Panc1 (cell line): Measurements from ENCODE around the gene WSCD1. TPM values are rescaled to one million over a fixed set of nuclear protein-coding genes. Genes with fewer than 3 reads are reported as not detected.

Experiments used
- ATAC-seq: fragments of 200-7000 bp; cut with Tn5 transposase; 2 replicates; pipeline ENCODE4 v1.9.1; 2020; ENCODE audit warnings: mild to moderate bottlenecking, moderate library complexity
- BruUV-seq: library from RNA; stranded (reverse); fragments of 400-500 nt; replicated peaks from 2 replicates; lab custom pipeline; 2021; lab: Mats Ljungman, UMichigan
- CTCF ChIA-PET: fragments of 300-600 bp; sonication (Branson Sonifier 250); formaldehyde crosslinking; loops from one replicate; lab custom pipeline; 2022; ENCODE audit warnings: antibody characterized with exemption; lab: Charles Lee
- POLR2A ChIA-PET: fragments of 300-600 bp; sonication (Branson Sonifier 250); formaldehyde crosslinking; loops from one replicate; lab custom pipeline; 2022; ENCODE audit warnings: antibody characterized with exemption; lab: Charles Lee
- DNase-seq: peaks from one replicate; pipeline ENCODE4 v3.0.0-alpha.2; 2010; ENCODE audit warnings: low read depth, low spot score
- H3K27ac ChIP-seq: 2 replicates; pipeline ENCODE4 v1.5.1; 2011; ENCODE audit warnings: mild to moderate bottlenecking, low read length, inconsistent platforms
- H3K27me3 ChIP-seq: fragments of 200-500 bp; sonication (Bioruptor generic); 2 replicates; pipeline ENCODE4 v1.6.0; 2014; ENCODE audit warnings: low read length, inconsistent platforms; ENCODE audit not compliant: control insufficient read depth, insufficient read depth
- H3K36me3 ChIP-seq: fragments of 200-500 bp; sonication (Bioruptor generic); 2 replicates; pipeline ENCODE4 v1.5.1; 2014; ENCODE audit warnings: inconsistent platforms, mild to moderate bottlenecking, low read length, moderate library complexity; ENCODE audit not compliant: control insufficient read depth, insufficient read depth
- H3K4me1 ChIP-seq: 2 replicates; pipeline ENCODE4 v1.5.1; 2011; ENCODE audit warnings: inconsistent platforms, mild to moderate bottlenecking, low read length, moderate library complexity; ENCODE audit not compliant: control insufficient read depth, insufficient read depth
- H3K4me3 ChIP-seq, 2 experiments: 2 replicates each; pipeline ENCODE4 v1.5.1; 2011 to 2012; ENCODE audit warnings: low read depth in 2 of 2, low read length in 2 of 2, mild to moderate bottlenecking in 2 of 2, inconsistent platforms in 1 of 2, moderate library complexity in 1 of 2
- H3K9me3 ChIP-seq: fragments of 200-500 bp; sonication (Bioruptor generic); 2 replicates; pipeline ENCODE4 v1.5.1; 2014; ENCODE audit warnings: low read depth, mild to moderate bottlenecking, inconsistent platforms, low read length, moderate library complexity; ENCODE audit not compliant: control insufficient read depth, insufficient read depth
- POLR2AphosphoS5 ChIP-seq: IDR thresholded peaks from 2 replicates; pipeline ENCODE4 v1.6.1; 2012; ENCODE audit warnings: mild to moderate bottlenecking, low read depth, low read length, moderate library complexity
- REST ChIP-seq, 2 experiments: IDR thresholded peaks; 2 replicates each; pipeline ENCODE4 v1.6.1; 2011 to 2012; ENCODE audit warnings: low read depth in 2 of 2, control low read depth in 1 of 2, low read length in 1 of 2, mild to moderate bottlenecking in 1 of 2, moderate library complexity in 1 of 2; ENCODE audit not compliant: insufficient read depth in 1 of 2
- SIN3A ChIP-seq: IDR thresholded peaks from 2 replicates; pipeline ENCODE4 v1.6.1; 2012; ENCODE audit warnings: low read depth, mild to moderate bottlenecking, low read length, moderate library complexity, borderline replicate concordance; ENCODE audit not compliant: insufficient read depth
- TCF7L2 ChIP-seq: IDR thresholded peaks from 2 replicates; pipeline ENCODE4 v1.6.1; 2011; ENCODE audit warnings: mild to moderate bottlenecking, low read depth, low read length, inconsistent platforms
- in situ Hi-C: cut with HindIII; loops from 2 replicates; pipeline ENCODE4 v1.10.0; 2016; ENCODE audit warnings: low sequenced_read_pairs, low pct_unique_long_range_greater_than_20kb
- intact Hi-C: fragments of 100-400 bp; cut with micrococcal nuclease; formaldehyde crosslinking; loops from one replicate; pipeline ENCODE4 v1.10.0; 2022; ENCODE audit not compliant: unreplicated experiment
- total RNA-seq: library from RNA; stranded (reverse); gene quantifications from one replicate; pipeline ENCODE4 v1.2.1, GENCODE V29; 2021; ENCODE audit not compliant: unreplicated experiment
- TF ChIP-seq, protein P1 (sequence below): fragments of 450-650 bp; IDR thresholded peaks from 2 replicates; pipeline ENCODE4 v1.5.1; 2017; ENCODE audit warnings: mild to moderate bottlenecking

The WSCD1 gene
- total RNA-seq, 1 experiment from 2014 or later, result 0.74 TPM

- Histone ChIP-seq H3K4me3 (no peak overlapping the region), H3K36me3 (no peaks in the 10 kb centered on the region), H3K9me3 (no peaks in the 10 kb centered on the region), H3K27me3 (no peaks in the 10 kb centered on the region), H3K27ac (no peak overlapping the region), H3K4me1 (no peaks in the 10 kb centered on the region)
- intact Hi-C loops (no loop called here), in situ Hi-C loops (no loop called here)
- ATAC-seq (no peak), DNase-seq (no peak)
- TF ChIP-seq REST (IDR thresholded peaks at IDR 0.05; ENCODE audit: insufficient read depth in 1 of 2, low read depth in 2 of 2, low read length in 1 of 2) (no peak), TCF7L2 (no peak), SIN3A (no peak), POLR2AphosphoS5 (no peak)
- TF ChIP-seq, protein P1, sequence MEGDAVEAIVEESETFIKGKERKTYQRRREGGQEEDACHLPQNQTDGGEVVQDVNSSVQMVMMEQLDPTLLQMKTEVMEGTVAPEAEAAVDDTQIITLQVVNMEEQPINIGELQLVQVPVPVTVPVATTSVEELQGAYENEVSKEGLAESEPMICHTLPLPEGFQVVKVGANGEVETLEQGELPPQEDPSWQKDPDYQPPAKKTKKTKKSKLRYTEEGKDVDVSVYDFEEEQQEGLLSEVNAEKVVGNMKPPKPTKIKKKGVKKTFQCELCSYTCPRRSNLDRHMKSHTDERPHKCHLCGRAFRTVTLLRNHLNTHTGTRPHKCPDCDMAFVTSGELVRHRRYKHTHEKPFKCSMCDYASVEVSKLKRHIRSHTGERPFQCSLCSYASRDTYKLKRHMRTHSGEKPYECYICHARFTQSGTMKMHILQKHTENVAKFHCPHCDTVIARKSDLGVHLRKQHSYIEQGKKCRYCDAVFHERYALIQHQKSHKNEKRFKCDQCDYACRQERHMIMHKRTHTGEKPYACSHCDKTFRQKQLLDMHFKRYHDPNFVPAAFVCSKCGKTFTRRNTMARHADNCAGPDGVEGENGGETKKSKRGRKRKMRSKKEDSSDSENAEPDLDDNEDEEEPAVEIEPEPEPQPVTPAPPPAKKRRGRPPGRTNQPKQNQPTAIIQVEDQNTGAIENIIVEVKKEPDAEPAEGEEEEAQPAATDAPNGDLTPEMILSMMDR, result no peak
- POLR2A ChIA-PET, result no interaction called here
- CTCF ChIA-PET, result no interaction called here
- no TSS peak for BruUV-seq
Measured at GRCh38 chr17:6046431-6046830, 23.7 kb upstream of the WSCD1 start.

DNA sequence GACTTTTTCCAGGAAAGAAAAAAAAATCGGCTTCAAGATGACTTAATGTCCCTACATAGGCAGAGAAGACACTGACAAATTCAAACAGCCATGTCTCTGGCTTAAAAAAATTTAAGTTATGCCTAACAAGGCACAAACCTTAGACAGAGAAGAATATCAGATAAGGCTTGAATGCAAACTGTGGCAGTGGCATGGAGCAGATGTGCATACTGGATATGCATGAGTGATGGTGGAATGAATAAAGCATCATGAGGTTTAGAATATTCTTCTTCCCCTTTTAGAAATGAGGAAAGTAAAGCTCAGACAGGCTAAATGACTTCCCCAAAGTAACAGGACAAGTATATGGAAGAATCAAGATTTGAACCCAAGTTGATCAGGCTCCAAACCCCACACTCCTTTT lies 23.2 kb upstream of the WSCD1 start:
- no peak overlapping the region for H3K27ac ChIP-seq
- no peaks in the 10 kb centered on the region for H3K4me1 ChIP-seq
- H3K36me3 ChIP-seq, result no peaks in the 10 kb centered on the region
- DNase-seq (no peak), ATAC-seq (no peak)
- no peaks in the 10 kb centered on the region for H3K27me3 ChIP-seq
- ChIA-PET CTCF (no interaction called here), POLR2A (interaction anchor here (0.6 kb wide), 1 partner anchor 142 kb away, joined by 8 read pairs; no protein-coding TSS in a partner anchor)
- in situ Hi-C loops (no loop called here), intact Hi-C loops (no loop called here)
- no peak overlapping the region for H3K4me3 ChIP-seq
- no peaks in the 10 kb centered on the region for H3K9me3 ChIP-seq
- no TSS peak for BruUV-seq
- no peak for TF ChIP-seq POLR2AphosphoS5

DNA sequence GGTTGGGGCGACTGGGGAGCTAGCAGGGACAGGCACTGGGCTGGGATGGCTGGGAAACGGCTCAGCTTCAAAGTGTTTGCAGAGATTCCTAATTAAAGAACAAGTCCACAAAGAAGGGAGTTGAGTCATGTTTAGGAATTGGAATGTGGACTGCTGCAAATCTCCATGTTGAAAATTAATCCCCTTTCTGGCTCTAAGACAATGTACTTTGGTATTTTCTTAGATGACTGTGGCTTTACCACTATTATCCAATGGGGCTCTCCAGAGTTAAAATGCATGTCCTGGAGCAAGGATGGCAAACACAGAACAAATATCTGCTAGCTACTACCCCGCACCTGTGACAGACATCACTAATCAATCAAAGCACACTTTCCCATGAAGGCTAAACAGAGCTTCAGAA lies 22.2 kb upstream of the WSCD1 start:
- TF ChIP-seq, protein P1, result no peak
- TF ChIP-seq POLR2AphosphoS5, result no peak
- no peak for TF ChIP-seq TCF7L2
- no peak for TF ChIP-seq REST (IDR thresholded peaks at IDR 0.05; ENCODE audit: insufficient read depth in 1 of 2, low read depth in 2 of 2, low read length in 1 of 2)
- no peak for TF ChIP-seq SIN3A
- in situ Hi-C loops (no loop called here), intact Hi-C loops (no loop called here)
- no peak overlapping the region for H3K27ac ChIP-seq
- BruUV-seq, result no TSS peak
- ChIA-PET CTCF (no interaction called here), POLR2A (no interaction called here)
- no peaks in the 10 kb centered on the region for H3K4me1 ChIP-seq
- DNase-seq (no peak), ATAC-seq (no peak)
- H3K4me3 ChIP-seq, result no peak overlapping the region
- no peaks in the 10 kb centered on the region for H3K36me3 ChIP-seq
- no peaks in the 10 kb centered on the region; the same call in 1 of the 2 replicates for H3K27me3 ChIP-seq
- no peaks in the 10 kb centered on the region for H3K9me3 ChIP-seq
